ENCODE data around the gene RPS24. TPM values are rescaled to one million over a fixed set of nuclear protein-coding genes. Genes with fewer than 3 reads are reported as not detected.
A peak's percentile ranks its signal among the peaks of the same experiment; 100 is the strongest.

The RPS24 gene
- total and polyA plus RNA-seq, 2 of the 8 experiments (the other 6 are each of a cell fraction or from before 2014, with no cell fraction given) = 2,128 to 3,943 TPM

DNA sequence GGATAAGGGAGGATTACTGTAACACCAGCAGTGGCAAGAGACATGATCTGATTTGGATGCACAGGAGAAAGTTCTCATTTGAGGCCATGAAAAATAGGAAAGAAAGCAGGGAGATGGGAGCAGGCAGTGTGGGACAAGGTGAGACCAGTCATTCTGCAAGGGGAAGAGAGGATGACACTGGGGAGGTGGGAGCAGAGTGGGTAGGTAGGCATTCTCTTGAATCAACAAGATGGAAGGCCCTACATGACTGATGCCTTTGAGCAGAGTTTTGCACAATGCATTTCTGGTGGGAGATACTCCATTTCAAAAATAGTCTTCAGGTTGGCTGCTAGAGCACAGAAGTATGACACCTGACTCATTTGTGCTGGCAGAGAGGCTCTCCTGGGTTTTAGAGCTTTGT is 10.5 kb downstream of the RPS24 start:
- POLR2A ChIA-PET (ENCODE audit: partially characterized antibody) = interaction anchor here (0.7 to 5.8 kb wide), 5 partner anchors 8 to 71 kb away, joined by 3 to 41 read pairs (median 18); partner anchors contain the start of genes POLR3A and RPS24
- Histone ChIP-seq H3K23me2 (ENCODE audit: low read depth, low read length) (no peaks in the 10 kb centered on the region; the same call in 1 of the 2 replicates), H4K91ac (replicated peaks; ENCODE audit: insufficient read length, low read length) (no peak overlapping the region), H4K8ac (ENCODE audit: extremely low read depth, insufficient read depth, low read length) (no peak overlapping the region), H3K4me2 (ENCODE audit: insufficient read depth in 1 of 2, low read depth in 2 of 2, low read length in 2 of 2) (no peak overlapping the region), H2AK5ac (ENCODE audit: low read depth, low read length) (no peak overlapping the region), H3K79me1 (ENCODE audit: low read depth, low read length) (0 out of 2 replicates have a peak, but pooled peaks cover 9% of the 10 kb centered on the region), H2AFZ (ENCODE audit: low read length) (no peak overlapping the region), H3K27me3 (replicated peaks in 1 of 4; ENCODE audit: control insufficient read depth in 3 of 4, extremely low read depth in 1 of 4, insufficient read depth in 3 of 4, low read length in 3 of 4) (no peaks in the 10 kb centered on the region; a peak in 1 of 7 replicates), H2BK5ac (ENCODE audit: low read depth, low read length) (no peak overlapping the region; the same call in 1 of the 2 replicates), H3K56ac (replicated peaks; ENCODE audit: insufficient read length, low read depth, low read length) (no peak overlapping the region), H2BK15ac (ENCODE audit: low read length) (no peak overlapping the region), H3K4ac (replicated peaks; ENCODE audit: insufficient read length, low read depth, low read length) (no peak overlapping the region), H2BK20ac (ENCODE audit: low read length) (no peak overlapping the region), H2BK120ac (replicated peaks; ENCODE audit: low read depth, low read length) (no peak overlapping the region), H2BK12ac (ENCODE audit: low read depth, low read length) (no peak overlapping the region), H3K79me2 (ENCODE audit: control insufficient read depth in 1 of 2, insufficient read depth in 2 of 2, low read length in 2 of 2) (peaks cover 0 to 24% of the 10 kb centered on the region in 2 experiments; a peak in 2 of 4 replicates), H3K4me1 (replicated peaks in 1 of 4; ENCODE audit: control insufficient read depth in 3 of 4, insufficient read depth in 4 of 4, low read length in 3 of 4) (peaks cover 3 to 17% (median 11%) of the 10 kb centered on the region in 4 experiments), H3K18ac (ENCODE audit: extremely low read depth, low read length) (no peak overlapping the region), H3K27ac (ENCODE audit: low read depth, low read length) (0 out of 2 replicates have a peak overlapping the region, but pooled peaks have one; percentile 16), H3K9ac (replicated peaks in 1 of 4; ENCODE audit: extremely low read depth in 1 of 4, low read depth in 3 of 4, low read length in 3 of 4) (no peak overlapping the region), H3K23ac (ENCODE audit: insufficient read length) (no peak overlapping the region), H3K36me3 (ENCODE audit: control insufficient read depth in 2 of 4, insufficient read depth in 4 of 4, low read length in 3 of 4) (peaks cover 15 to 39% (median 31%) of the 10 kb centered on the region in 4 experiments), H3K9me3 (ENCODE audit: insufficient read depth in 2 of 2, low read depth in 1 of 2, low read length in 1 of 2) (no peaks in the 10 kb centered on the region), H3K4me3 (ENCODE audit: extremely low read depth in 1 of 4, insufficient read depth in 2 of 4, low read depth in 3 of 4, low read length in 4 of 4) (no peak overlapping the region), H4K20me1 (replicated peaks in 1 of 2; ENCODE audit: control insufficient read depth in 1 of 2, insufficient read depth in 2 of 2, low read length in 2 of 2) (peaks cover 10 to 27% of the 10 kb centered on the region in 2 experiments), H3K14ac (ENCODE audit: insufficient read length) (no peak overlapping the region), H4K5ac (ENCODE audit: insufficient read length, low read depth, low read length) (no peak overlapping the region)
- FAIRE-seq (no peak), DNase-seq (ENCODE audit: low read depth in 1 of 2, low spot score in 2 of 2) (no peak)
- CTCF ChIA-PET (ENCODE audit: partially characterized antibody) = interaction anchor here (1.1 to 5.3 kb wide), 3 partner anchors 118 to 259 kb away, joined by 3 to 80 read pairs (median 23); no protein-coding TSS in a partner anchor
- no peak for TF ChIP-seq TEAD4 (IDR thresholded peaks at IDR 0.05; ENCODE audit: low read depth, low read length)
- TF ChIP-seq POLR2AphosphoS5 (IDR thresholded peaks at IDR 0.05; ENCODE audit: low read depth, low read length) = 0 out of 2 replicates have a peak, but pooled peaks have one; percentile 42
- TF ChIP-seq BCL11A (IDR thresholded peaks at IDR 0.05; ENCODE audit: low read depth in 2 of 2, low read length in 2 of 2) = no peak
